ENCODE results near the gene UFD1.

Gene UFD1, protein sequence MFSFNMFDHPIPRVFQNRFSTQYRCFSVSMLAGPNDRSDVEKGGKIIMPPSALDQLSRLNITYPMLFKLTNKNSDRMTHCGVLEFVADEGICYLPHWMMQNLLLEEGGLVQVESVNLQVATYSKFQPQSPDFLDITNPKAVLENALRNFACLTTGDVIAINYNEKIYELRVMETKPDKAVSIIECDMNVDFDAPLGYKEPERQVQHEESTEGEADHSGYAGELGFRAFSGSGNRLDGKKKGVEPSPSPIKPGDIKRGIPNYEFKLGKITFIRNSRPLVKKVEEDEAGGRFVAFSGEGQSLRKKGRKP

DNA sequence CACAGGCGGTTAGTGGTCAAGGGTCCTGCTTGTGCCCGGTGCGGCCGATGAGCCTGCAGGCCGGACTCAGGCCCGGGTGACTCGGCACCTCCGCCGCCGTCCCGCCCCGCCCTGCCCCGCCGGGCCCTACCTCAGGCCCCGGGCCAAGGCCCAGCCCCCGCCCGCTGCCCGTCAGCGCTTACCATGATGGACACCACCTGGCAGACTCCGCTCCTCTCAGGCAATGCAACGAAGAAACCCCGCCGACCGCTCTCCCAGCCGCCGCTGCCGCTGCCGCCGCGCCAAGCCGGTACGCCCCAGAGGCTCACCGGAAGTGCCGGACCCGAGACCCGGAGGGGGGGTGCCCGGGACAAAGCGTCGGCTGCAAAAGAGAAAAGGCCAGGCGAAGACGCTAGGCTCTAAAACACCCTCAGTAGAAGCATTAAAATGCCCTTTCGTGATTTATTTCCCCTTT, at the start of gene UFD1:
UFD1 (minus strand) TSS at position 293 of the 454 bp plus-strand sequence; CDS start at position 185, 108 bp downstream.
- peak; percentile 61 to 69 for DNase-seq (ENCODE audit: low read depth in 2 of 2)

DNA sequence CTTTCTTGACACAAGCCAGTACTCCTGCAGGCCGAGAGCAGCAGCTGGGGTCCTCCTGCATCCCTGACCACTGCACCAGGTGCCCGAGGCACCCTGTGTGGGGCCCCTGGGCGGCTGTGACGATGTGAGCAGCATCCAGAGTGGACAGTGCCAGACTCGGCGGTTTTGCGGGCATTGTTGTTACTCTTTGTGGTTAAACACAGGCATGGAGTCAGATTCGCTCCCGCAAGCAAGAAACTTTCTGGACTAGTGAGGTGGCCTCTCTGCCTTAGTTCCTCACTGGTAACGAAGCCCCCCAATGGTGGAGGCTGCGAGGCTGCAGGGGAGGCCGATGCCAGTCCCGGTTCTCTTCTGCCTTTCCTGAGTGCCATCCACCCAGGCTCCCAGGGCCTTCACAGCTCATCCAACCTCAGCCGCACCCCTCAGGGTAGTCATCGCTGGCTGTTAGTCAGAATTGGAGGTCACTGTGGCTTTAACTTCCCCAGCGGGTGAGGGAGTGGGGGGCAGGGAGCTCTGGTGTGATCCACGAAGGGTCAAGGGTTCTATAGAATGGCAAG, 48.9 kb upstream of the UFD1 start:
- DNase-seq (ENCODE audit: low read depth in 2 of 2), result no peak

DNA sequence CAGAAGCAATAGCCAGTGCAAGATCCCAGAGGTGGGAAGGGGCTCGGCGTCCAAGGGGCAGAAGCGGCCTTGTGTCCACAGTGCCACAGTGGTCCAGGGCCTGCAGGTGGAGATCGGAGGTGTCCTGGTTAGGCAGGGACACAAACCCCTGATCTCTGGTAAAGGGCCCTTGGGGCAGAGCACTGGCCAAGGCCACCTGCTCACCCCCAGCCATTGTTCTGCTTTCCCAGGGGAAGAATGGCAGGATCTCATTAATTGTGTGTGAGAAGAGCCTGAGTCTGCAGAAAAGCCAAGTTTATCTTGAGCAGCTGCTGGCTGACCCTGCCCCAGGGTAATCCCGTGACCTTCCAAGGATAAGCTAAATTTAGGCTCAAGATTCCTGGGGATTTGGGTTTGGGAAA, 48.3 kb upstream of the UFD1 start:
- DNase-seq (ENCODE audit: low read depth in 2 of 2), result no peak

DNA sequence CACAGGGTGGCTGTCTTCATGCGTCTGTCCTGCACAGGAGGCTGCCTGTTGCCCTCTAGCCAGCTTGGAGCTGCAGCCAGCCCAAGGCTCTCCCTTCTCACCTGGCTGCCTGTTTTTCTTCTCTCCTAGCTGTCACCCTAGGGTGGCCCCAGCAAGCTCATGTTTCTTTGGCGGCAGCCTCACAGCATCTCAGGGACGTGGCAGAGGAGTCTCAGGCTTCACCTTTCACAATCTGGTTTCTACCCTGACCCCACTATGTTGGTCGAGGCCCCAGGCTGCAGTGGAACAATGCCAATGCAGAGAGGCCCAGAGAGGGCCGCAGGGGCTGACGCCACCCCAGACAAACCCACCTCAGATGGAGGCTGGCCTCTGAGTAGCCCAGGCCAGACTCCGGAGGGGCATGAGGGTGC, 47.7 kb upstream of the UFD1 start:
- no peak for DNase-seq (ENCODE audit: low read depth in 2 of 2)

DNA sequence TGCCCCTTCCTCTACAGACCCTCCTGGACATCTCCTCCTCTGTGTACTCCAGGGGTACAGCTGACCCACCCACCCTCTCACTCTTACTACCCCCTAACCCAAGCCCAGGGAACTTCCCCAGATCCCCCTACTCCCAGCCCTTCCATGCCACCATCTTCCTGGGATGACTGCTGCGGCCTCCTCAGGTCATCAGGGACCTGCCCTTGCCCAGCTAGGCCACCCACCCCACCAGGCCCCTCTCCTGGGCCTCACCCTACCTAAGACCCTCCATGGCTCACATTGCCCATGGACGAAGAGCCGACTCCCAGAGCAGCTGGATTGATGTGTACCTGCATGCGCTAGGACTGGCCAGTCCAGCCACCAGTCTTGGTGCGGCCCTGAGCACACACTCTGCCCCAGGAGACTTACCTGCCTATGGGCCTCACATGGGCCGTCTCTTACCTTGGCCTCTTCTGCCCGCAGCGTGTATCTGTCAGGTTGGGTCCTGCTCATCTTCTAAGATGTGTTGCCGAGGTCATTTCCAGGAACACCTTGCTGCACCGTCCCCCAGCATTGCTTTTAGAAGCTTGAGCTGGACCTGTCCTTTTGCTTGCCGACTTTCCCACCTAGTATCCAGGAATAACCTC, 47.2 kb upstream of the UFD1 start:
- no peak for DNase-seq (ENCODE audit: low read depth in 2 of 2)

DNA sequence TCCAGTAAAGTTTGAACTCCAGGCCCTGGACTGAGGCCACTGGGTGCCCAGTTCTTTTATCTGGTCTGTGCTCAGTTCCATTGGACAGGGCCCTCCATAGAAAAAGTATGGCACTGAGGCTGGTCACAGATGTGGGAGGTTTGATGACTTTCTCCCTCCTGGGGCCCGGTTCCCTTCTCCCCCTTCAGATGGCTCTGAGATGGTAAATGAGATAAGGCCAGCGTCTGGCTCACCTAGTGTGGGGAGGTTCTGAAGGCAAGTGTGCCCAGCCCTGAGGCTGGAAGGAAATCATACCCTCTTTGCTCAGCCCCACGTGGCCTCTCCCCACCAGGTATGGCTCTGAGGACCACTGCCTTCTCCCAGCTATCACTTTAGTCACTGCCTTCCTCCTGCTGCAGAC, 46.7 kb upstream of the UFD1 start:
- no peak for DNase-seq (ENCODE audit: low read depth in 2 of 2)

DNA sequence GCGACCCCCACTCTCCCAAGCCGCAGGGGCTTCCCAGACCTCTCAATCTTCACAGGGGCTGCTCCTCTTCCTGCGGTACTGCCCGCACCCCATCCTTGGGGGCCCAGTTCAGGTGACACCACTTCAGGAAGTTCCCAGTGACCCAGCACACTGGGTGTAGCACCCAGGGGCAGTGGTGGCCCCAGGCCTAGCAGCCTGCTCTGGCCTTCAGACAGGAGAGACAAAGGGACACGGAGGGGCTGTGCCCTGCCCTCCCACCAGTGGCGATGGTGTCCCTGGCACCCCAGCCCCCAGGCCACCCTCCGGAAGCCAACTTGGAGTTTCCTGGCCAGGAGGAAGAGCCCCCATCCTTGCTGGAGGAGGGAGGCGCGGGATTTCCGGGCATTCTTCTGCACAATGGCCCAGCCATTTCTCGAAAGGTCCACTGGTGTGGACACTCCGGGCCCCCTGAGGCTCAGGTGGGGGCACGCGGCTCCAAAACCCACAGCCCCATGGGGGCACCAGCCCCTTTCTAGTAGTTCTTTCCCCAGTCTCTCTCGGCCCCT, 46.2 kb upstream of the UFD1 start:
- DNase-seq (ENCODE audit: low read depth in 2 of 2), result no peak

DNA sequence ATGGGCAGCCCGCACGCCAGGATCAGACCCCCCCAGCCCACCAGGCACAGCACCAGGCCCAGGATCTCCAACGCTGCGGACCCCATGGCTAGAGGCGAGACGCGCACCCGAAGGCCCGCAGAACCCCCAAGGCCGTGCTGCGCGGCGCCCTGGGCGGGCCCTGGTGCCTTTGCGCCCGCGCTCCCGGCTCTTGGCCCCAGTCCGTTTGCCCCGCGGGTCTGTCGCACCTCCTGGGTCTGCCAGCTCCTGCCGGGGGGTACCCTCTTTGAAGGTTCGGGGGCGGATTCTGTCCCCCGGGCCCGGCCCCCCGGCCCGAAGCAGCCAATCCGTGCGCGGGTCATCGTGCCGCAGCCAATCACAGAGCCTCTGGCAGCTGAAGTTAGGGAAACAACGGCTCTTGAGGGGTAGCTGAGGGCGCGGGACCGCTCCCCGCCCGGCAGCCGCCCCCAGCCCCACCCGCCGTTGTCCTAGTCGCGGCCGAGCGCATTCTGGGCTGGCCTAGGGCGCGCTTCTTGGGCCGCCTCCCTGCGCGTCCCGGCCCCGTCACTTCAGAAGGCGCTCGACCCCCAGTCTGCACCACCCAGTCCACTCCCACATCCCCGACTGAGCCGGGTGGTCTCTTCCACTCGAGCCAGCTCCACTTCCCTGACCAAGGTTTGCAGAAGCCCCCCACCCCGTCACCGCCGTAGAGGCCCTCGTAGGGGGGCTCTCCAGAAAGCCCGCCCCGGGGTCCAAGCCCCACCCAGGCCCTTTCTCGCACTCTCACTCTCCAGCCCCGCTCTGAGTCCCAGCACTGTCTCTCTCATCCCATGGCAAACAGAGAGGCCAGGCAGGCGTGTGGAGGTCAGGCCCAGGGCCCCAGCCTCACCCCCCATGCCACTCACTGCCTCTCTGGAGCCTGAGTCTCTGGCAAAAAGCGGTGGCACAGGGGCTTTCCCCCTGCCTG, 45.5 kb upstream of the UFD1 start, which contains the start of gene CLDN5:
CLDN5 (minus strand) TSS at position 241 of the 946 bp plus-strand sequence; CDS start at position 86, 155 bp downstream.
- DNase-seq (ENCODE audit: low read depth in 2 of 2), result no peak

DNA sequence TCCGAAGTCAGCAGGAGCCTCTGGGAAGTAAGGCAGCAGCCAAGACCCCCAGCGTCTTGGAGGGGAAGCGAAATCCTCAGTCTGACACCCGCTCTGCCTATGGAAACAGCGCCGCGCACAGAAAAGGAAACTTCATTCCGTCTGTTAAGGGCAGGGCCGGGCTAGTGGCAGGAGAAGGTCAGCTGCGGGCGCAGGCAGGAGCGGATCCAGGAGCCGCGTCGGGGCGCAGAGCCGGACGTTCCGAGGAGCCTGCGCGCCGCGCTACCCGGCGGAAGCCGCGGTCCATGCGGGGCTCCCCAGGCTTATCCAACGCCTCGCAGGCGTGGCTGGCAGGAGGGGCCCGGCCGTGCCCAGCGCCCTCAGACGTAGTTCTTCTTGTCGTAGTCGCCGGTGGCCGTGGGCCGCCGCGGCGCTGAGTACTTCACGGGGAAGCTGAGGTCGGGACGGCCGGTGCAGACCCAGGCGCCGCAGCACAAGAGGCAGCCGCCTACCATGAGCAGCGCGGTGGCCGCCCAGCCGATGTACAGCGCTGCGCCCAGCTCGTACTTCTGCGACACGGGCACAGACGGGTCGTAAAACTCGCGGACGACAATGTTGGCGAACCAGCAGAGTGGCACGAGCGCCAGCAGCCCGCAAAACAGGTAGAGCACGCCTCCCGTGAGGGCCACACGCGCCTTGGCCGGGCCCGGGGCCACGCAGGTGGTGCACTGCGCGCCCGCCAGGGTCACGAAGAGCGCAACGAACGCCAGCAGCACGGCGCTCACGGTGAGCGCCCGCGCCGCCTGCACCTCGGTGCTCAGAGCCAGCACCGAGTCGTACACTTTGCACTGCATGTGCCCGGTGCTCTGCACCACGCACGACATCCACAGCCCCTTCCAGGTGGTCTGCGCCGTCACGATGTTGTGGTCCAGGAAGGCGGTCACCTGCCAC, 44.5 kb upstream of the UFD1 start:
- DNase-seq (ENCODE audit: low read depth in 2 of 2), result peak in 1 of 2 donors; percentile 16

DNA sequence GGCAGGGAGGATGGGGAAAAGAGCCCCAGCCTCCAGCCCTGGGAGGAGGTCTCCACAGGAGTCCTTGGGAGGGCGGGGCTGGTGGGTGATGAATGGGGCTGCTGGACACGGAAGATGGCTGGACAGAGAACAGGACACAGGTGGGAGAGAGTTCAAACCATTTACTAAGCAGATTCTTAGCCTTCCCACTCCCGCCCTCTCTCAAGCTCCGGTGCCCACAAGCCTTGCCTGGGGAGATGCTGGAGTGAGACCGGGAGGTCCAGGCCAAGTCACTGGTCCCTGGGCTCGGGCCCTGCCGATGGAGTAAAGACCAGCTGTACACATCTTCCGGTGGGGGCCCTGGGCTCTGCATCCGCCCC, 43.9 kb upstream of the UFD1 start:
- no peak for DNase-seq (ENCODE audit: low read depth in 2 of 2)

DNA sequence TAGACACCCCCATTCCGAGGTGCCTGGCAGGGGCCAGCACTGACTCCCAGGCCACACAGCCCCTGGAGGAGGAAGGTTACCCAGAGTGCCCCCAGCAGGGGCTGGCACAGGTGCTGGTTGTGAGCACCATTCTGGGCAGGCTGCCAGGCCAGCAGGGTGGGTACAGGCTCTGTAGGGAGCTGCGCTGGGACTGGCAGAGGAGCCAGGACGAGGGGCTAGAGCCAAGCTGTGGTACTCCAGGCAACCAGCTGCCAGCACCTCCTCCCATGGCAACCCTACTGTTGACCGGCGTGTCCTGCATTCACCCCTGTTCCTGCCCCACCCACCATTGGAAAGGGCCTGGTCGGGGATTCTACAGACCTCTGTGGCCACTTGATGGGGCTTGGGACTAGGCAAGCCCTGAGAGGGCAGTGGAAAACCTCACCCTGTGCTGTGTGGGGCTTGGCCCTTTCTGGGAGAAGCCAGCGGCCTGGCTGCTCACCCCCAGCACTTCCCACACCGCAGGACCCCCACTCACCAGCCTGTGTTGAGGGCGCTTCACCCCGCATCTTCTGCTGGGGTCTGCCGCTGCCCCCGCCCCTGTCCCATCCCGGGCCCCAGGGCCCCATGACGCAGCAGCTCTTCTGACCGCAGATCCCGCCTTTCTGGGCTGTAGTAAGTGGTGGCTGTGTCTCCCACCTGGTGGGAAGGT, 43.3 kb upstream of the UFD1 start:
- no peak for DNase-seq (ENCODE audit: low read depth in 2 of 2)

DNA sequence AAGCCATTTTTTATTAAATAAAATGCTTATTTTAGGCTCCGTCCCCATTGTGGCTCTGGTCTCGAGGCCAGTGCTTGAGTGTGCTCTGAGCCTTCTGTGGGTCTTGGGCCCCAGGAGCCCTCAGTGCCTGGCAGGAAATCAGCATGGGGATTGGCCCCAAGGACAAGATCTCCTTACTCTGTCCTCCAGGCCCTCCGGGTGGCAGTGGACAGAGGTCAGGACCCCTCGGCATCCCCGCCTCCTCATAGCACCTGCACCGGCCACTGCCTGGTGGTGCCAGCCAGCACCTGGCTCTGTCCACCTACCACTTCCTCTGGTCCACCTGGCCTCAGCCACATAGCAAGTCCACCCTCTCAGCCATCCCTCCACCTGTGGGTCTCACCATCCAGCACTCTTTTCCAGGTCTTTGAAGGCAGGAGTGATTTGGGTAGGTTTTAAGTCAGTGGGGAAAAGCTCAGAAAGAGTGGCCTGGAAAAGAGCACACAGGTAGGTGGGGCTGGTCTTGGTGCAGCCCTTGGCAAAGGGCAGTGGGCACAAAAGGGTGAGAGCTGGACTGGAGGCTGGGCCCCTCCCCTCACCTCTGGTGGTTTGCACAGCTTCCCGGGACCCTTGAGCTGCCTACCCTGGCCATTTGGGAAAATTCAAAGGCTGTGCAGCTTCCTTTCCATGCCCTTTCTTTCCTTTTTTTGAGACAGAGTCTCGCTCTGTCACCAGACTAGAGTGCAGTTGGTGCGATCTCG, 41.7 kb upstream of the UFD1 start:
- no peak for DNase-seq (ENCODE audit: low read depth in 2 of 2)

DNA sequence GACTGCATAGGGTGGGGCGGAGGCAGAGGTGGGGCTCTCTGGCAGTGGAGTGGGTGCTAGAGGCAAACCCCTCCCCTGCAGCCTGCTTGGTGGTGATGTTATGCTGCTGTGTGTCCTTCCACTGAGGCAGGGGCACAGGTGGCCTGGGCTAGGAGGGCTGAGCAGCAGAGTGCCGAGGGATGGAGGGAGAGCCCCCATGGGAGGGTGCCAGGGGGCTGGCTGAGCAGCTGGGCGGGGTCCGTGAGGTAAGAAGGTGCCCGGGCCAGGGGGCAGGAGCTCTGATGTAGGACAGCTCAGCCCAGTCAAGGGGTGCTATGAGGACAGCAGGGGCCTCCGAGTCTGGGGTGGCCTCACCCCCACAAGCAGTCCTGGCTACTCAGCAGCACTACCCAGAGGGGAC, 41.0 kb upstream of the UFD1 start:
- no peak for DNase-seq (ENCODE audit: low read depth in 2 of 2)

DNA sequence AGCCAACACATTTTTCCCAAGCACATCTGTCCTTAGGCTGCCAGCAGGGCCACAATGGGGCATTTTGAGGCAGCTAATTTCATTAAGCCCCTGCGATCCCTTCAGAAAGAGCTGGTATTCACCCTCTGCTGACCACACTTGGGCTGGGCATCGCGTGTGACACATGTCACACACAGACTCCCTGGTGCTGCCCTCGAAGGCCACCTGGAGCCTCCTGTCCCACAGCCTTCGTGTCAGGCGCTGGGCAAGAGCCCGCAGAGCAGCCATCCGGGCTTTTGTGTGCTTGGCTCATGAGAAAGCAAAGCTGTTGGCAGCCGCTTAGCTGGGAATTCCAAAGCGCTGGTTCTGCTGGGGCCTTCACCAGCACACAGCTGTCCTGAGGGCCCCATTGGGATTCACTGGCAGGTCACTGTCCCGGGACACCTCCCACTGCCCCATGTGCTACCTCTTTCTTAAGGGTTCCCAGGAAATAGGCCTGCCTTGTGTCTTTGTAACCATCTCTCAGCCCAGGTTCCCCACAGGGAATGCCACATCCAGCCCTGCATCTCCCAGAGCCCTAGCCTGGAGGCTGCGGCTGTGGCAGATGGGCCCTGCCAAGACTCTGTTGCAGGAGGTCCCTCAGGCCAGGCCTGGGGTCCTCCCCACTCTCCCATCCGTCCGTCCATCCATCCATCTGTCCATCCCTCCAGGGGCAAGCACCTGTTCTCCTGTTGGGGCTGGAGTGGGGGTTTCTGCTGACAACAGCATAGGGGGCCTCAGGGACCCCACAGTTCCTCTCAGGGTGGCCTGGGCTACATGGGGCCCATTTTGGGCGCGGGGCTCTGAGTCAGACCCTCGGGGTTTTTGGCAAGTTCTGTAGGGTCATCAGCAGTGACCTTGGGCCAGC, 40.3 kb upstream of the UFD1 start:
- DNase-seq (ENCODE audit: low read depth in 2 of 2), result no peak

DNA sequence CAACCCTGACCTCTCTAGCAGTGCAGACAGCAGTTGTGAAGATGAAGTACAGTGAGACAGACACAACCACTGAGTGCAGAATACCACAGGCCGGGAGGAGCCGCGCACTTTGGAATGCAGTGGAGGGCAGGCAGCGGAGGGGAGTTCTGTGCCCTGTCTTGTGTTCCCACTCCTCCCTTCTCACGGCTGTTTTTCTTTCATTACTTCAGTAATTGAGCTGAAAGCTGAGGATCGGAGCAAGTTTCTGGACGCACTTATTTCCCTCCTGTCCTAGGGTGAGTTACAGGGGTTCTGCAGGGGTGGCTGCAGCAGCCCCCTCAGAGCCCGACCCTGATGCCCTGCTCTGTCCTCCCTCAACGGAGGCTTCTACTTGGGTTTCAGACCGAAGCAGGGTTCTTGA, 39.6 kb upstream of the UFD1 start:
- DNase-seq (ENCODE audit: low read depth in 2 of 2), result no peak

DNA sequence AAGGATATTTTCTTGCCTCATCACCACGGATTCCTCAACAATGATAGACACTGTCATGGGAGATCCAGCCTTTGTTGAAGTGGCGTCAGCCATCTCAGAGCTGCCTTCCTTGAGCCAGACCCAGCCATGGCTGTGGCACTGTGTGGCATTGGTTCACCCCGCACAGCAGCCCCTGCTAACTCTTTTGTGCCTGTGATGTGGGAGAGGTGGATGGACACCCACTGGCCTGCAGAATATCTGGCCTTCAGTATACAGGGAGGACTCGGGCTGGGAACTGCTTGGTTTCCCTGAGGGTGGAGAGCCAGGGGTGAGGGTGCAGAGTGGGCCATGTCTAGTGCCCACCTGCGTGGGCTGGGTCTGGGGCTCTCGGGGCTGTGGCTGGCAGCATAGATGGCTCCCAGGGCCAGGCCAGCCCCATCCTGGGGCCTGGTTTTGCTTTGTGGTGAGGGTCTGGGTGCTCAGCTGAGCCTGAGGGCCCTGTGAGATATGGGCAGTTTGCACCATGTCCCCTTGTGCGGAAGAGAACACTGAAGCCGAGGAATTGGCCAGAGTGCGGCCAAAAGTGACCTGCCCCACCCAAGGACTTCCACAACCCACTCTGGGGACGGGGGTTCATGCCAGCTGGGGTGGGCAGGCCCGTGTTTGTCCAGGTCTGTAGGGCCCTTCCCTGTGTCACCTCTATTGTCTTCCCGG, 39.1 kb upstream of the UFD1 start:
- DNase-seq (ENCODE audit: low read depth in 2 of 2), result no peak

DNA sequence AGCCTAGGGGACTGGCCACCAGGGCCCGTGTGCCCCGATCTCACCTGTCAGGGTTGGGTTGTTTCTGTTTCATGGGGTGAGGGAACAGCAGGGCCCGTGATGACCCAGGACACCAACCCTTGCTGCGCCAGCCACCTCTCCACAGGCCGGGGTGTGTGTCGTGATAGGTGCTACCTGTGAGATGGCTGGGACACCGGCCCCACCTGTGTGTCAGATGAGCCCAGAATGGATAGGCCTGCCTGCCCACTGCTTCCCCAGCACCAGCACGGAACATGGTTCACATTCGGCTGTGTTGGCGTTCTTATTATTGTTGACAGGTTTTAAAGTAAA, 38.1 kb upstream of the UFD1 start:
- no peak for DNase-seq (ENCODE audit: low read depth in 2 of 2)
